SK-N-SH treated with all-trans-retinoic acid at 6 μM for 48 hours (cell line): ENCODE measurements around the gene PLCB4.
A peak's percentile ranks its signal among the peaks of the same experiment; 100 is the strongest.

Source experiments
- ATAC-seq: fragments of 200-7000 bp; cut with Tn5 transposase; 3 replicates; pipeline ENCODE4 v1.9.1; 2020; ENCODE audit warnings: mild to moderate bottlenecking, moderate library complexity
- ARNTL ChIP-seq: fragments of 450-650 bp; formaldehyde crosslinking; IDR thresholded peaks from 2 replicates; pipeline ENCODE4 v1.5.0; 2020; ENCODE audit warnings: low read depth, mild to moderate bottlenecking, moderate library complexity, borderline replicate concordance
- BACH2 ChIP-seq: fragments of 250-450 bp; sonication (Bioruptor Pico); IDR thresholded peaks from 2 replicates; pipeline ENCODE4 v1.9.0; 2021; ENCODE audit warnings: mild to moderate bottlenecking, borderline replicate concordance
- CREB5 ChIP-seq: fragments of 250-450 bp; sonication (Bioruptor Pico); IDR thresholded peaks from 2 replicates; pipeline ENCODE4 v1.5.1; 2020; ENCODE audit warnings: low read depth, mild to moderate bottlenecking, moderate library complexity
- CSDC2 ChIP-seq: fragments of 250-450 bp; sonication (Bioruptor Pico); IDR thresholded peaks from 2 replicates; pipeline ENCODE4 v1.5.0; 2020; ENCODE audit warnings: mild to moderate bottlenecking, moderate library complexity
- CSRNP3 ChIP-seq: fragments of 250-450 bp; sonication (Bioruptor Pico); IDR thresholded peaks from 2 replicates; pipeline ENCODE4 v1.5.1; 2021; ENCODE audit warnings: mild to moderate bottlenecking, moderate library complexity
- ESRRG ChIP-seq: fragments of 250-450 bp; sonication (Bioruptor Pico); IDR thresholded peaks from 2 replicates; pipeline ENCODE4 v1.6.1; 2021; ENCODE audit warnings: mild to moderate bottlenecking
- GLIS3 ChIP-seq: fragments of 250-450 bp; sonication (Bioruptor Pico); IDR thresholded peaks from 2 replicates; pipeline ENCODE4 v1.5.0; 2020; ENCODE audit warnings: mild to moderate bottlenecking, moderate library complexity
- ISL1 ChIP-seq: fragments of 250-450 bp; sonication (Bioruptor Pico); IDR thresholded peaks from 2 replicates; pipeline ENCODE4 v2.1.2; 2022; ENCODE audit warnings: mild to moderate bottlenecking, moderate library complexity
- POU6F1 ChIP-seq: fragments of 250-450 bp; sonication (Bioruptor Pico); IDR thresholded peaks from 2 replicates; pipeline ENCODE4 v1.8.0; 2021; ENCODE audit warnings: low read depth, mild to moderate bottlenecking, moderate library complexity, borderline replicate concordance
- PPARA ChIP-seq: fragments of 250-450 bp; sonication (Bioruptor Pico); IDR thresholded peaks from 2 replicates; pipeline ENCODE4 v1.5.0; 2020; ENCODE audit warnings: mild to moderate bottlenecking, borderline replicate concordance
- RARB ChIP-seq: fragments of 250-450 bp; sonication (Bioruptor Pico); IDR thresholded peaks from 2 replicates; pipeline ENCODE4 v1.8.0; 2021; ENCODE audit warnings: mild to moderate bottlenecking, moderate library complexity
- SNAI2 ChIP-seq: fragments of 250-450 bp; sonication (Bioruptor Pico); IDR thresholded peaks from 2 replicates; pipeline ENCODE4 v1.5.0; 2020; ENCODE audit warnings: mild to moderate bottlenecking, moderate library complexity
- TCF4 ChIP-seq: fragments of 250-450 bp; sonication (Bioruptor Pico); IDR thresholded peaks from 2 replicates; pipeline ENCODE4 v1.8.0; 2021; ENCODE audit warnings: mild to moderate bottlenecking, moderate library complexity, borderline replicate concordance
- TOX ChIP-seq: fragments of 250-450 bp; sonication (Bioruptor Pico); IDR thresholded peaks from 2 replicates; pipeline ENCODE4 v1.8.0; 2021; ENCODE audit warnings: mild to moderate bottlenecking, moderate library complexity, borderline replicate concordance
- ZC3H10 ChIP-seq: fragments of 250-450 bp; sonication (Bioruptor Pico); IDR thresholded peaks from 2 replicates; pipeline ENCODE4 v1.5.1; 2021; ENCODE audit warnings: mild to moderate bottlenecking, moderate library complexity
- ZFP30 ChIP-seq: fragments of 450-650 bp; formaldehyde crosslinking; IDR thresholded peaks from 2 replicates; pipeline ENCODE4 v1.5.0; 2022; ENCODE audit warnings: mild to moderate bottlenecking, moderate library complexity
- ZNF565 ChIP-seq: fragments of 450-650 bp; formaldehyde crosslinking; conservative IDR thresholded peaks from 2 replicates; pipeline ENCODE4 v1.5.0; 2020; ENCODE audit warnings: low read depth, mild to moderate bottlenecking, moderate library complexity
- ZNF70 ChIP-seq: fragments of 450-650 bp; formaldehyde crosslinking; IDR thresholded peaks from 2 replicates; pipeline ENCODE4 v1.5.0; 2020; ENCODE audit warnings: mild to moderate bottlenecking, moderate library complexity
- ZNF8 ChIP-seq: fragments of 450-650 bp; formaldehyde crosslinking; IDR thresholded peaks from 2 replicates; pipeline ENCODE4 v1.5.0; 2020; ENCODE audit warnings: mild to moderate bottlenecking, moderate library complexity
- TF ChIP-seq, protein P1 (sequence below): fragments of 250-450 bp; sonication (Bioruptor Pico); IDR thresholded peaks from 2 replicates; pipeline ENCODE4 v1.8.0; 2020; ENCODE audit warnings: mild to moderate bottlenecking, moderate library complexity, borderline replicate concordance

PLCB4 gene

GRCh38 chr20:9515214-9515585 is 446.3 kb downstream of the PLCB4 start:
- peak; percentile 62 for ATAC-seq
- no peak for TF ChIP-seq PPARA (CRISPR knock-in tag)
- TF ChIP-seq ARNTL (CRISPR knock-in tag): no peak
- no peak for TF ChIP-seq BACH2 (CRISPR knock-in tag)
- TF ChIP-seq TOX (CRISPR knock-in tag): no peak
- no peak for TF ChIP-seq GLIS3
- no peak for TF ChIP-seq ESRRG (CRISPR knock-in tag)
- no peak for TF ChIP-seq CSDC2
- TF ChIP-seq SNAI2 (CRISPR knock-in tag): no peak
- TF ChIP-seq CREB5 (CRISPR knock-in tag): no peak
- no peak for TF ChIP-seq CSRNP3 (CRISPR knock-in tag)
- no peak for TF ChIP-seq TCF4 (CRISPR knock-in tag)
- no peak for TF ChIP-seq ISL1 (CRISPR knock-in tag)
- TF ChIP-seq, protein P1, sequence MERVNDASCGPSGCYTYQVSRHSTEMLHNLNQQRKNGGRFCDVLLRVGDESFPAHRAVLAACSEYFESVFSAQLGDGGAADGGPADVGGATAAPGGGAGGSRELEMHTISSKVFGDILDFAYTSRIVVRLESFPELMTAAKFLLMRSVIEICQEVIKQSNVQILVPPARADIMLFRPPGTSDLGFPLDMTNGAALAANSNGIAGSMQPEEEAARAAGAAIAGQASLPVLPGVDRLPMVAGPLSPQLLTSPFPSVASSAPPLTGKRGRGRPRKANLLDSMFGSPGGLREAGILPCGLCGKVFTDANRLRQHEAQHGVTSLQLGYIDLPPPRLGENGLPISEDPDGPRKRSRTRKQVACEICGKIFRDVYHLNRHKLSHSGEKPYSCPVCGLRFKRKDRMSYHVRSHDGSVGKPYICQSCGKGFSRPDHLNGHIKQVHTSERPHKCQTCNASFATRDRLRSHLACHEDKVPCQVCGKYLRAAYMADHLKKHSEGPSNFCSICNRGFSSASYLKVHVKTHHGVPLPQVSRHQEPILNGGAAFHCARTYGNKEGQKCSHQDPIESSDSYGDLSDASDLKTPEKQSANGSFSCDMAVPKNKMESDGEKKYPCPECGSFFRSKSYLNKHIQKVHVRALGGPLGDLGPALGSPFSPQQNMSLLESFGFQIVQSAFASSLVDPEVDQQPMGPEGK (CRISPR knock-in tag): no peak
- TF ChIP-seq ZNF565 (CRISPR knock-in tag): no peak
- TF ChIP-seq POU6F1: no peak
- TF ChIP-seq ZC3H10 (CRISPR knock-in tag): no peak

DNA sequence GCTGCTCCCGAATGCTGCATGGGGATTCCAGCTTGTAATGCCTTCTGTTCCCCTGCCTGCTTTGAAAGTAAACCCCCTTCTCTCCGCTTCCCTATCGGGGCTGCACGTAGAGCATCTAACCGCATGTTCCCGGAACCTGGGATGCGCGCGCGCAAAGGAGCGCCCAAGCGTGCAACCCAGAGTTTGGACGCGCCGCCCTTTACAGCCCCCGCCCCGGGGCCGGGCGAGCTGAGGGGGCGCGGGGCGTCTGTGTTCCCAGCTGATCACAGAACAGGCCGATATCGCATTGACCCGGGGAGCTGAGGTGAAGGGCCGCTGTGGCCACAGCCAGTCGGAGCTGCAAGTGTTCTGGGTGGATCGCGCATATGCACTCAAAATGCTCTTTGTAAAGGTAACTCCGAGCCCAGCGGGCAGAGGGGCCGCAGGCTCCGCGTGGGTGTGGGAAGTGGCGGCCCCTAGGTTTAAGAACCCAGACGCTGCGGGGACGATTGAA is 446.9 kb downstream of the PLCB4 start:
- TF ChIP-seq BACH2 (CRISPR knock-in tag) (no peak), ZFP30 (CRISPR knock-in tag) (no peak), ISL1 (CRISPR knock-in tag) (no peak), GLIS3 (no peak), TCF4 (CRISPR knock-in tag) (no peak), ZNF8 (CRISPR knock-in tag) (no peak), CSDC2 (no peak)
- peak; percentile 43 for ATAC-seq

DNA sequence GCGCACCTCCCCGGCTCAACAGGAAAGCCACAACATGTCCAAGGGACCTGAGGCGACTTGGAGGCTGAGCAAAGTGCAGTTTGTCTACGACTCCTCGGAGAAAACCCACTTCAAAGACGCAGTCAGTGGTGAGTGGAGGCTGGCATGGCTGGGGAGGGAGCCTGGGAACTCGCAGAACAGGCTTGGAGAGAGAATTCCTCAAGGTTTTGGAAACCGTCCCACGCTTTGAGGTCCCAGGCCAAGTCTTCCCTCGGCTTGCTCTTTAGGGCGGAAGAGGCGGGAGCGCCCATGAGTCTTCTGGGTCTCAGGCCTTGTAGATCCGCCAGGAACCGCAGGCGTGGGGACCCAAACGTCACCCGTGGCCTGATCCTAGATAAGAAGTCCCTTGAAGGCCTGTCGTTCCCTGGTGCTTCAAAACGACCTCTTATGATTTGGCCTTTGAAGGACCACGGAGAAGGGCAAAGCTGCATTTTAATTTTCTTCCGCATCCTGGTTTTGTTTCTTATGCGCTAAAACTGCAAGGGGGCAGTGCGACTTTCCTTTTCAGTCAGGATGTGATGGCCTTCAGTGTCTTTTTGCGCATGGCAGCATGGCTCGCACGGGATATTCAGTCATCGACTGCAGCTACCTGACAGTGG is 447.5 kb downstream of the PLCB4 start:
- TF ChIP-seq RARB (CRISPR knock-in tag): no peak
- TF ChIP-seq ZNF70 (CRISPR knock-in tag): no peak
- TF ChIP-seq, protein P1 (CRISPR knock-in tag): no peak
- no peak for TF ChIP-seq CSDC2
- no peak for TF ChIP-seq CREB5 (CRISPR knock-in tag)
- TF ChIP-seq PPARA (CRISPR knock-in tag): no peak
- ATAC-seq: no peak
